GM18873 (cell line): ENCODE results near the gene SLC26A1.
"Not testable (repeated sequence)": the region's sequence is repeated elsewhere in the genome, so short reads cannot be mapped to it uniquely, and the experiment has no call there.

ENCODE experiments used
- ATAC-seq: cut with Tn5 transposase; IDR thresholded peaks from one replicate; pipeline ENCODE4 v1.9.1; 2021; ENCODE audit warnings: mild to moderate bottlenecking, moderate library complexity, moderate number of reproducible peaks; ENCODE audit not compliant: unreplicated experiment, low FRiP score

The SLC26A1 gene

DNA sequence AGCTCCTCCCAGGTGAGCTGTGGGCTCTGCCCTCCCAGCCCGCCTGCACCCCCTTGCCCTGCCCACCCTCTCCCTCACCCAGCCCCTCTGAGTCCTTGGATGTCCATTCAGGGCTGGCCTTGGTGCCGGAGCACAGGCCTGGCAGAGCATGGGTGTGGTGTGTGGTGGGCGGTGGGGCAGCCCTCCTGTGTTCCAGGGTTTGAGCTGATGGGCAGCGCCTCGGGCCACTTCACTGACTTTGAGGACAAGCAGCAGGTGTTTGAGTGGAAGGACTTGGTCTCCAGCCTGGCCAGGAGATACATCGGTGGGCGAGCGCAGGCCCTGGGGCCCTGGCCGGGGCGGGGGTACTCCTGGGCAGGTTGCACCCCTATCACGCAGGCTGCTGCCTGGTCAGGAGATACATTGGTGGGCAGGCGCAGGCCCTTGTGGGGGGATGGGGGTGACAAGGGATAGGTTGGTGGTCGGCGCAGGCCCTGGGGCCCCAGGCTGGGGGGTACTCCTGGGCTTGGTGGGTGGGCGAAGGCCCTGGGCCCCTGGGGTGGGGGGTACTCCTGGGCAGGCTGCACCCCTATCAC is 7.6 kb upstream of the SLC26A1 start:
- ATAC-seq, result no peak

DNA sequence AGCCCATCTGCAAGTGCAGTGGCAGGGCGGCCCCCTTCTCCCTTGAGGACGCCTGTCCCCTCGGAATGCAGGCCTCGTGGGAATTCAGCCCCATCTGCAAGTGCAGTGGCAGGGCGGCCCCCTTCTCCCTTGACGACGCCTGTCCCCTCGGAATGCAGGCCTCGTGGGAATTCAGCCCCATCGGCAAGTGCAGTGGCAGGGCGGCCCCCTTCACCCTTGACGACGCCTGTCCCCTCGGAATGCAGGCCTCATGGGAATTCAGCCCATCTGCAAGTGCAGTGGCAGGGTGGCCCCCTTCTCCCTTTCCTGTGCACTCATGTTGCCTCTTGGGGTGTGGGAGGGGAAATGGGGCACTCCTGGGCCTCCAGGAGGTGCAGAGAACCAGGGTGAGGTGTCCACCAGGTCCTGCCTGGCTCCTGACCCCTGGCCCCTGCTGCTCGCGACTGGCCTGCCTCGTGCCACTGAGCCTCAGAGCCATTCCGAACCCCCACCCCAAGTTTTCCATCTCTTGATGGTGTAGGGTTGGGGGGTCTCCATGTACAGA is 6.8 kb upstream of the SLC26A1 start:
- no peak for ATAC-seq

DNA sequence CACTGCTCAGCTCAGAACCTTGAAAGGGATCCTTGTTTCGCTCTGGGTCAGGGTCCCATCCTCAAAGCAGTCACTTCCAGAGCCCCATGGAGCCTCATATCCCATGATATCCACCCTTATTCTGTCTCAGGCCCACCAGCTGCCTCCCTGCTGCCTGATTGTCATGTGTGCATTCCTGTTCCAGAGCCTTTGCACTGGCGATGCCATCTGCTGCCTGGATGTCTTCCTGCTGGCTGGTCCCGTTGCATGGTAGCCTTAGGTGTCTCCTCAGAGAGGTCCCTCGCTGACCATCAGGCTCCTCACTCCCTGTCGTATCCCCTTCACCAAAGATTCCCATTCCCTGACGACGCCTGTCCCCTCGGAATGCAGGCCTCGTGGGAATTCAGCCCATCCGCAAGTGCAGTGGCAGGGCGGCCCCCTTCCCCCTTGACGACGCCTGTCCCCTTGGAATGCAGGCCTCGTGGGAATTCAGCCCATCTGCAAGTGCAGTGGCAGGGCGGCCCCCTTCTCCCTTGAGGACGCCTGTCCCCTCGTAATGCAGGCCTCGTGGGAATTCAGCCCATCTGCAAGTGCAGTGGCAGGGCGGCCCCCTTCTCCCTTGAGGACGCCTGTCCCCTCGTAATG is 6.1 kb upstream of the SLC26A1 start:
- not testable (repeated sequence) for ATAC-seq

DNA sequence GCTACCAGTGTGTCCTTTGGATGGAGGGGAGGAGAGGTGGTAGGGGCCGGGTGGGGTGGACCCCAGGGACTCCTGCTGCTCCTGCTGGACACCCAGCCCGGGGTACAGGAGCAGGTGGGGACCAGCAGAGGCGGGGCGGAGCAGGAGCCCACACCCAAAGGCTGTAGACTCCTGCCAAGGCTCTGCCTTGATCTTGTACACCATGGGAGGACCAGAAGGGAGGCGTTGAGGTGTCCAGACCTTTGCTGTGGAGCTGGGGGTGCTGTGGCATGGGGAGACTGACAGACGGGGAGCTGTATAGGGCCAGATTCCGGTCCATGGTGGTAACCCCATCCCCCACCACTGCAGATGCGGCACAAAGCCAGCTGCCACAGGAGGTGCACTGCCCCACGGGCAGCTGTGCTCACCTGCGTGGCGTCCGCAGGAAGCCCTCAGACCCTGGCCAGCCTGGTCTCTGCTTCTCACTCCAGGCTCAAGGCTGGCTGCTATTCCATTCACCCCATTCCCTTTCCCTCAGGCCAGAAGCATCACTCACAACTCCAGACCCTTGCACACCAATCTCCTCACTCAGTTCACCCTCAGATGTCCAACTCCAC is 5.0 kb upstream of the SLC26A1 start:
- no peak for ATAC-seq

DNA sequence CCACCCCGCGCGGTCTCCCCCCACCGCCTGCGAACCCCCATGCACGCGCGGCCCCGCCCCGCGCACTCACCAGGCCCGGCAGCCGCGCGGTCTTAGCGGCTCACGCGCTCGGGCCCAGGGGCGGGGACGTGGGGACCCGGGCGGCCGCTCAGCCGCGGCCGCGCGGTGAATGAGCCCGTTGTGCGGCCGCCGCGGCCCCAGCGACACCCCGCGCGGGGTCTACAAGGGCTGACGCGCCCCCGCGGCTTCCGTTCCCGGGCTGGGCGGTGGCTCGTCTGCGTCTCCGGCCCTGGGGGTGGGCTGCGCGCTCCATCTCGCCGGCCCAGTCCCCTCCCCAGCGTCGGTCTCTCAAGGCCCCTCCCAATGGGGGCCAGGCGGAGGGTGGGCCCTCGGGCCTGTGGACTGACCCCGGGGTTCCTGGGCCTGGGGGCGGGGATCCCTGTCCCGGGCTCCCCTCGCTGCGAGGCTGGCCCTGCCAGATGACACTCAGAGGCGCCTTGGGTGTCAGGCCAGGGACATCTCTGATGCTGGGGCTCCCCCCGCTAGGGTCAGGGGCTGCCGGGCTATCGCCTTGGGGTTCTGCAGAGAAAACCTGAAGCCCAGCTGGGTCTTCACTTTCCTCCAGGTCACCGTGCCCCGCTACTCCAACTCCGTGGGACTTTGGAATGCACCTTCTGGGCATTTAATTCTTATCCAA is 4.3 kb upstream of the SLC26A1 start:
- ATAC-seq, result no peak

DNA sequence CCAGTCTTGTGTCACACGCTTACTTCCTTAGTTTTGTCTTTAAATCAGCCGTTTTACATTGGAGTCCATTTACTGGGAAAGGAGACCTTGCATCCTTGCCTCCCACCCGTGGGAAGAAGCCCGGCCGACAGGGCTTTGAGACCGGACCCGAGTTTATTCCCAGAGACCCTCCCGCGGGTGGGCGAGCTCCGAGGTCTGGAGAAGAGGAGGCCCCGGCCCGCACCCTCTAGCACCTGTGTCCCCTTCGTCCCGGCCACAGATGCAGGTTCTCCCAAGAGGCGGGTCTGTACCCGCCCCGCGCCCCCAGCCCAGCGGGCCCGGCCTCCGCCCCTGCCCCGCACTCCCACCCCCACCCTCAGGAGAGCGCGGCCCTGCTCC is 3.8 kb upstream of the SLC26A1 start:
- no peak for ATAC-seq

DNA sequence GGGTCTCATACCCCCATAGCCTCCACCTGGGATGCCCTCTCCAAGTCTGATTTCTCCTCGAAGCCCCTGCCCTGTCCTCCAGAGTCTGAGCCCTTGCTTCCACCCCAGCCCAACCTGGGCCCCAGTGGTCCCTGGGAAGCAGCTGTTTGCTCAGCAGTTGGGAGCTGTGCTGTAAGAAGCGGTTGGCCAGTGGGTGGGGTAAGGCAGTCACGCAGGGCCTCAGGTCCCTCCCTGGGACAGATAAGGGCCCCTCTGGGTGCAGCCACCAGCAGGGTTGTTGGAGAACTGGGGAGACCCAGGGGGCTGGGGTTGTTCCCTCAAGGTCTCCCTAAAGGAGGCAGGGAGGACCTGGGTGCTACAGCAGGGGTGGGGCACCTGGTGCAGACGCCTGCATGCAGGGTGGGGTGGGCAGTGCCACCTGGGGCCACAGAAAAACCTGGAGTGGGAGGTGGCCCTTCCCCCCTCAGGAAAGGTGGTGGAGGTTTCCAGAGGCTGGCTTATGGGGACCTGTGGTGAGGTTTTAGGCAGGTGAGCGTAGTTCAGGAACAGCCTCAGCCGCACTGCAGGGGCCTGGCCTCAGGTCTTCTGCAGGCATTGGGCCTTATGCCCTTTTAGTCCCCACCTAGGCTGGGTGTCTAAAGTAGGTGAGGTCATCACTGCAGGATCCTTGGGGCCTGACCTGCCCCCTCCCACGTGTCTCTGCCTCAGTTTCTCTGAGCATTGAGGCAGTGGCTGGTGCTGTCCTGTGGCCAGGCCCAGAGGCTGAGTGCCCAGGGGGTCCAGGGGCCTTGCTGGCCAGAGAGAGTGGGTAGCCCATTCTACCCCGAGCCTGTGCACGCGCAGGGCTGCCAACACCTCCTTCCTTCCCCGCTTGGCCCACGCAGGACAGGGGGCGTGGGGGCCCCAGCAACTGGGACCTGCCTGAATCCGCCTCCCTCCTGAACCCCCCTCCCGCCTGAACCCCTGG is 3.1 kb upstream of the SLC26A1 start:
- ATAC-seq, result no peak

DNA sequence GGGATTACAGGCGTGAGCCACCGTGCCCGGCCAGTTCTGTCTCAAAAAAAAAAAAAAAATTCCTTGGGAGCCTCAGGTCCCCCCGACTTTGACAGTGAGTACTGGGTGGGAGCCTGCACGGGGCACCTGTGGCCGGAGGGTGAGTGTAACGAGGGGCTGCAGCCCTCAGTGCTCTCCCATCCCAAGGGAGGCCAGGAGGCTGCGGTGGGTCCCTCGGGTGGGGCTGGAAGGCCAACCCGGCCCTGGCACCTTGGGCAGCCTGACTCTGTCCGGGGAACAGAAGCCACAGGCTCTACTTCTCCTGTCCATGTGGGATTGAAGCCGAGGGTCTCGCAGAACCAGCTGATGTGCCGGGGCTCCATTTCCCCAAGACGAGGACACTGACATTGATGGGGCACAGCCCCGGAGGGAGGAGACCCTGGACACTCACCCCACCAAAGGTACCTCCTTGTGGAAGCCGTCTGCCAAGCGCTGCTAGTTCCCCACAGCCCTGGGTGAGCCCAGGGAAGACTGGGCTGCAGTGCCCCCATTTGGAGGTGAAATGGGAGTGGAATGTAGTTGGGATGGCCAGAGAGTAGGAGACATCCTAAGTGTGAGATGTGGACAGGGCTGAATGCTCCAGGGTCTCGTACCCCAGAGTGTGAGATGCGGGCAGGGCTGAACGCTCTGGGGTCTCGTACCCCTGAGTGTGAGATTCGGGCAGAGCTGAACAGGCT is 2.3 kb upstream of the SLC26A1 start:
- ATAC-seq, result no peak

DNA sequence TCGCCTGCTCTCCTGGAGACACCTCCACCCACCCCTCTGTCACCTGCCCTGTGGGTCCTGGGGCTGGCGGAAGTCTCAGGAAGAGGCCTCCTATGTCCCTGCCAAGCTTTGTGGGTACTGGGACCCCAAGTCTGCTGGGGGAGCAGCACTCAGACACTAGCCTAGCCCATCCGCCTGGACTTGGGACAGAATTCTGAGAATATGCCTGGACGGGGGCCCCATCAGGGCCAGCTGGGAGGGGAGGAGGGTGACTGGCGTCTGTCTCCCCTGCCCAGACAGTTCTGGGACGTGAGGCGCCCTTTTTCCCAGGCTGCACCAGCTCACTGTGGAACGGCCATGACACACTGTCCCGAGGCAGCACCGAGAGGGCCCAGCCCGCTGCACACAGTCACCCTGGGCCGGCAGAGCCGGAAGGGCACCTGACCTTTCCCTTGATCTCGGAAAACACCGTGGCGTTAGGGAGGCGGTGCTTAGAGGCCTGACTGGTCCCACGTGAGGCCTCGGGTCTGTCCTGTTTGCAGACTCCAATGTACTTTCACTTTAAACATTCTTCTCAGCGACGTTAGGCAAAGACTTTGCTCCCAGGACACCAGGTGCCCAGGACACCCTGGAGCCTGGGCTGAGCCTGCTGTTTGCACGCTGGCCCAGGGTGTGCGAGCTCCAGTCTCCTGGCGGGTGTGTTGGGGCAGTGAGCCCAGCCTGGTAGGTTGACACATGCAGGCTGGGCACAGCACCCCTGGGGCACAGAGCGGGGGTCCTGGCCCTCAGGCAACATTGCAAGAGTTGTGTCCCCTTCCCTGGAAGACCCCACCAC is 700 bp downstream of the SLC26A1 start:
- no peak for ATAC-seq

DNA sequence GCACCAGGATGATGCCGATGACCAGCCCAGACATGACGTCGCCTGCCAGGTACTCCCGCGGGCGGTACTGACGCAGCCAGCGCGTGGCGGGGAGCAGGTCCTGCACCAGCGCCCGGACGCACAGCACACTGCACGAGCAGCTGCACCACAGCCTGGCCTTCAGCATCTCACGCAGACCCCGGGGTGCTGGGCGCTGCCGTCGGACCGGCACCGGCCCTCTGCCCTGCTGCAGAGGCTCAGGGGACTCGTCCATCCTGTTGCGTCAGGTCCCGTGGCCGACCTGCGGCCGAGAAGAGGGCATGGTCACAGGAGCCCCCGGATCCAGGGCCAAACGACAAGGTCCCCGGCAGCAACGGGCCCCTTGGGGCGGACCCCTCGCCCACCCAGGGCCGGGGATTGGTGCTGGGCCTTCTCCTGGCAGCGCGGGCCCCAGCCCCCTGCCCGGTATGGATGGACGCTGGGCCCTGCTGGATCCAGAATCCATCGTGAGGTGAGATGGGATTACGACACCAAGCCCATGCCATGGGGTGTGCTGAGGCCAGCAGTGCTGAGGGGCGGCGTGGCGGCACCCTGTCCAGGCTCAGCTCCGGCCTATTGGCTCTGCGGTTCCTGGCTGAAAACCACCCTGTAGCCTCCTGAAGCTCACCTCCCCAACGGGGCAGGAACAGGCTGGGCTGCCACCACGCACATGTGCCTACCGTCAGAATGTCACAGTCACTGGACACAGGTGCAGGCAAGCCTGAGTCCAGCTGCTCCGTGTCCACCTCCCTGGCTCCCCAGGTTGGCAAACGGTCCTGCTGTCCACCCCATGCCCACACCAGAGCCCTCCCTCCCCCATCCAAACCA is 1.5 kb downstream of the SLC26A1 start:
- no peak for ATAC-seq

DNA sequence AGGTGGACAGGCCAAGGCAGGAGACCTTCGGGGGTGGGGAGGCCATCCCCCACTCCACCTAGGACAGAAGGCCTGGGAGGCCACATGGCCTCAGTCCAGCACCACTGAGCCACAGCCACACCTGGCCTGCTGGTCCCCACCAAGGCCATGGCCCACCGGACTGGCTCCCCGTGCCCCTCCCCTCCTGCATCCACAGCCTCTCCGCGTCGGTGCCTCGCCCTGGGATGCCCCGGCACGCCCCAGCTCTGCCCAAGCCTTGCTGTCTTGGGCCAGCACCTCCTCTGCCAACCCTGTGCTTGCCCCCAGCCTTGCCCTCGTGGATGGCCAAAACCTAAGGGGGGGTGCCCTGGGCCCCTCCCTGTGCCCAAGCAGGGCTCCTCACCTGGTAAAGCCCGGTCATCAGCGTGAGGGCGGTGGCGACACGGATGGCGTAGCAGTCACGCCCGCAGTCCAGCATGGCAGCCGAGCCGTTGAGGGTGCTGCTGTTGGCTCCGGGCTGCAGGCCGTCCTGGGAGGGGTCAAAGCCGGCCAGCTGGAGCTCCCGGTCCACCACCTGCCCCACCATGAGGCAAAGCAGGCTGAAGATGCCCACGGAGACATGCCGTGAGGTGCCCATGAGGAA is 2.3 kb downstream of the SLC26A1 start:
- no peak for ATAC-seq

DNA sequence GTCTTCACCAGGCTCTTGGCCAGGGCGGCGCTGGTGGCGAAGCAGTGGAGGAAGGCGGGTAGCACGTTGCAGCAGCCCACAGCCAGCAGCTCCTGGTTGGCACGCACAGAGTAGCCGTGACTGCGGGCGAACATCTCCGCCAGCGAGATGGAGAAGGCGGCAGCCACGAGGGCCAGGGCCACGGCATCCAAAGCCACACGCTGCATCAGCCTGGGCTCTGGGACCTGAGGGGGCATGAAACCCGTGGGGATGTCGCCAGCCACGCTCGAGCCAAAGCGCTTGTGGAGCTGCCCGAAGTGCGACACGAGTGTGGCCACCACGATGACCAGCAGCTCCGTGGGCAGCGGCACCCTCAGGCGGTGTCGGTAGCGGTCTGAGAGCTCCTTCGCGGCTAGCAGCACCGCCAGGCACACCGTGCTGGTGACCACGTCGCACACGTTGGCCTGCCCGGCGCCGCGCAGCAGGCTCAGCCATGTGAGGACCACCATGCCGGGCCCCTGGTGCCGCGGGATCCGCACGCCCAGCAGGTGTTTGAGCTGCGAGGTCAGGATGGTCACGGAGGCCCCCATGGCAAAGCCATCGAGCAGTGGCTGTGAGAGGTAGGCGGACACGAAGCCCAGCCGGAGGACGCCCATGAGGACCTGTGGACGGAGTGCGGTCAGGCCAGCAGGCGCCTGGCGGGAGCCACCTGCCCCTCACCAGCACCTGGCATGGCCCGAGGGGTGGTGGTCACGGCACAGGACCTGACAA is 3.3 kb downstream of the SLC26A1 start:
- ATAC-seq, result no peak

DNA sequence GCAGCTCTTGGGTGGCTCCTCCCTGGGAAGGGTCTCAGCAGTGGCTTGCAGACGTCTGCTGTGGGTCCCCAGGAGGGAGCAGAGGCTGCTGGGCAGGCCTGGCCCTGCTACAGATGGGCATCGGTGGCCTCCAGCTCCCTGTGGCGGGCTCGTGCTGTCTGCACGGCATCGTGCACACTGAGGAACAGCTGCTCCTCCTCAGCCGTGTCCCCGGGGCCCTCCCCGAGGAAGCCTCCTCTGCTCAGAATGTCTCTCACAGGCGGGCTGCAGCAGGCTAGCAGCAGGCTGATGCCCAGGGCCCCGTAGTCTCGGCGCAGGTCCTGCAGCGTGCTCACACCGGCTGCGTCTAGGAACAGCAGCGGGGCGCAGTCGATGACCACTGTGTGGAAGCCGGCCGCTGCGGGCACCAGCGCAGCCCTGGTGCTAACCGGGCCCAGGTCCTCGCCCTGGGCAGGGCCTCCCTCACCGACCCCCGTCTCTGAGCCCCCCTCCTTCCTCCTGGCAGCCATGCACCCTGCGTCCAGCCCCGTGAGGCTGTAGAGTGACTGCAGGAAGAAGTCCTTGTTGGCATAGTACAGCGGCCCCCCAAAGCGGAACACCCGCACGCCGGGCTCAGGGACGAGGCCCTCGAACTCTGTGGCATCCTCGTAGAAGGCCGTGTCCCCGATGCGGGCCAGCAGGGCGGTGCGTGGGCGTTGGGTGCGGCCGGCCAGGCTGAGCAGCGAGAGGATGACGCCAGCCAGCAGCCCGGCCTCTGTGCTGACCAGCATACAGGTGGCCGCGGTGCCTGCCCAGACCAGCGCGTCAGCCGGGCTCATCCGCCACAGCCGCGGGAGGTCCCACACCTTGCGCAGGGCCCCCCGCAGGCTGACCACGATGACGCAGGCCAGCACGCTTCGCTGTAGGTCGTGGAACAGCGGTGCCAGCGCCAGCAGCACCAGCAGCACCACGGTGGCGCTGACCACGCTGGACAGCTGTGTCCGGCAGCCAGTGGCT is 4.2 kb downstream of the SLC26A1 start:
- no peak for ATAC-seq

DNA sequence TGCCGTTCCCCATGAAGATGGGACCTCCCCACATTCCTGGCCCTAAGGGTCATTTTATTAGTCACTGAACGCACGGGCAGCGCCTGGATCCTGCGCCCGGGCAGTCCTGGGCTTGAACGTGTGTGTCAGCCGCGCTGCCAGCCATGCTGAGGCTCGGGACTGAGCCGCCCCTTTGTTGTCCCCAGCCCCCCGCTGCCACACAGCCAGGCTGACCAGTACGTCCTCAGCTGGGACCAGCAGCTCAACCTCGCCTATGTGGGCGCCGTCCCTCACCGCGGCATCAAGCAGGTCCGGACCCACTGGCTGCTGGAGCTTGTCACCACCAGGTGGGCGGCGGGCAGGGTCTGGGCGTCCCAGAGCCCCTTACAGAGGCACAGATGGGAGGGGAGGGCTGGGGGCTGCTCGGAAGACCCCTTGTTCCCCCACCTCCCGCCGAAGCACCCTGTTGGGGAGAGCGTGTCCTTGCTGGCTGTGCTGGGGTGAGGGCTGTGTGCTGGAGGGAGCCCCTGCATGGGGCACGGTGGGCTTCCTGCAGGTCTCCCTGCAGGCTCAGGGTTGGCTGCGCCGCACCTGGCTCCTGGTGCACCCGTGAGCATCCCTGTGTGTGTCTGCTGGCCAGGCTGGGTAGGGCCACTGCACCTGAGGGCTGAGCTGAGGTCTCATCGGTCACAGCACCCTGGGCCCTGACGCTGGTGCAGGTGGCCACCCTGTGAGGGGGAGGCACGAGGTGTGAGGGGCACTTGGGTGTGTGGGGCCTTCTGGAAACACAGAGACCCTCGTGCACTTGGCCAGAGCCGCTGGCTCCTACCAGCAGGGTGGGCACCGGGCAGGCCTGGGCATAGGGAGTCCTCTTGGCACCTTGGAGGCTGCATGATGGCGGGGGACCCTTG is 5.3 kb downstream of the SLC26A1 start:
- ATAC-seq, result no peak
